Measurements from ENCODE around the gene CCM2.

GRCh38 chr7:45092931-45093235, 92.9 kb downstream of the CCM2 start:
- TF ChIP-seq, protein P1, sequence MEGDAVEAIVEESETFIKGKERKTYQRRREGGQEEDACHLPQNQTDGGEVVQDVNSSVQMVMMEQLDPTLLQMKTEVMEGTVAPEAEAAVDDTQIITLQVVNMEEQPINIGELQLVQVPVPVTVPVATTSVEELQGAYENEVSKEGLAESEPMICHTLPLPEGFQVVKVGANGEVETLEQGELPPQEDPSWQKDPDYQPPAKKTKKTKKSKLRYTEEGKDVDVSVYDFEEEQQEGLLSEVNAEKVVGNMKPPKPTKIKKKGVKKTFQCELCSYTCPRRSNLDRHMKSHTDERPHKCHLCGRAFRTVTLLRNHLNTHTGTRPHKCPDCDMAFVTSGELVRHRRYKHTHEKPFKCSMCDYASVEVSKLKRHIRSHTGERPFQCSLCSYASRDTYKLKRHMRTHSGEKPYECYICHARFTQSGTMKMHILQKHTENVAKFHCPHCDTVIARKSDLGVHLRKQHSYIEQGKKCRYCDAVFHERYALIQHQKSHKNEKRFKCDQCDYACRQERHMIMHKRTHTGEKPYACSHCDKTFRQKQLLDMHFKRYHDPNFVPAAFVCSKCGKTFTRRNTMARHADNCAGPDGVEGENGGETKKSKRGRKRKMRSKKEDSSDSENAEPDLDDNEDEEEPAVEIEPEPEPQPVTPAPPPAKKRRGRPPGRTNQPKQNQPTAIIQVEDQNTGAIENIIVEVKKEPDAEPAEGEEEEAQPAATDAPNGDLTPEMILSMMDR (IDR thresholded peaks at IDR 0.05; ENCODE audit: borderline replicate concordance, extremely low read depth, low read length, poor library complexity, severe bottlenecking) = no peak
- TF ChIP-seq EZH2 (IDR thresholded peaks at IDR 0.05; ENCODE audit: borderline replicate concordance, low read depth, low read length, severe bottlenecking) = no peak

All from DND-41 (cell line).